ENCODE results near the gene EPOP. TPM values are rescaled to one million over a fixed set of nuclear protein-coding genes. Genes with fewer than 3 reads are reported as not detected.

EPOP gene
- total and polyA plus RNA-seq, 2 experiments from 2014 or later, result 0.37 to 0.93 TPM

DNA sequence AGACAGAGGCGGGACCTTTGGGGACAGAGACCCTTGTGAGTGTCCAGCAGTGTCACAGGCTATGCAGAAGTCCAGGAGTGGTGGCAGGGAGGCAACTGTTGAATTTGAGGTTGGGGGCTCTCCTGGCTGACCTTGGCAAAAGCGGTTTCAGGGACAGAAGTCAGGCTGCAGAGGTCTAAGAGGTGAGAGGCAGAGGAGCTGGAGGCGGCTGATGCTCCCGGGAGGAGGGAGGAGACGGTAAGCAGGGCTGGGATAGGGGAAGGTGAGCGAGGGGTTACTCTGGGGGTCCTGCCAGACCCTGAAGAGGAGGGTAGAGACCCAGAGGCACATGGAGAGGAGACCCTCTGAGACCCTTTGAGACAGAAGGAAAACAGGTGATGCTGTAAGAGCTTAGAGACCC lies 5.2 kb downstream of the EPOP start:
- H2AFZ ChIP-seq, result no peak overlapping the region

DNA sequence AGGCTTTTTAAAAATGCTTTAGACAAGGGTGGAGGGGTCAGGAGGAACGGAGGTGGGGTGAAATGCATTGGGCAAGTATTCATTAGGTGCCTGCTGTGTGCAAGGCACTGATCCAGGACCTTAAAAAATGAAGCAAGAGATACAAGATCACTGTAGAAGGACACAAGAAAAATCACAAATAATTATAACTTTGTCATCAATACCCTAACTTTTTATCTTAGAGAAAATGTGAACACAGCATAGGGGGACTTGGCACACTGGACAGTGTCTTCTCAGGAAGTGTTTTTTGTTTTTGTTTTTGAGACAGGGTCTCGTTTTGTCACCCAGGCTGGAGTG lies 7.0 kb downstream of the EPOP start:
- 28% methylated on average over 2 of the region's 2 CpGs for WGBS (ENCODE audit: low lambda C conversion rate, missing lambda C conversion rate)
- H3K27me3 ChIP-seq, result peaks cover 49% of the 10 kb centered on the region

More for the DNA sequence above, 5.2 kb downstream of the EPOP start:
- H3K4me2 ChIP-seq, result no peak overlapping the region
- no peak overlapping the region for H3K4me3 ChIP-seq
- 18% methylated on average over 4 of the region's 6 CpGs for WGBS (ENCODE audit: low lambda C conversion rate, missing lambda C conversion rate)
- TF ChIP-seq, protein P1, sequence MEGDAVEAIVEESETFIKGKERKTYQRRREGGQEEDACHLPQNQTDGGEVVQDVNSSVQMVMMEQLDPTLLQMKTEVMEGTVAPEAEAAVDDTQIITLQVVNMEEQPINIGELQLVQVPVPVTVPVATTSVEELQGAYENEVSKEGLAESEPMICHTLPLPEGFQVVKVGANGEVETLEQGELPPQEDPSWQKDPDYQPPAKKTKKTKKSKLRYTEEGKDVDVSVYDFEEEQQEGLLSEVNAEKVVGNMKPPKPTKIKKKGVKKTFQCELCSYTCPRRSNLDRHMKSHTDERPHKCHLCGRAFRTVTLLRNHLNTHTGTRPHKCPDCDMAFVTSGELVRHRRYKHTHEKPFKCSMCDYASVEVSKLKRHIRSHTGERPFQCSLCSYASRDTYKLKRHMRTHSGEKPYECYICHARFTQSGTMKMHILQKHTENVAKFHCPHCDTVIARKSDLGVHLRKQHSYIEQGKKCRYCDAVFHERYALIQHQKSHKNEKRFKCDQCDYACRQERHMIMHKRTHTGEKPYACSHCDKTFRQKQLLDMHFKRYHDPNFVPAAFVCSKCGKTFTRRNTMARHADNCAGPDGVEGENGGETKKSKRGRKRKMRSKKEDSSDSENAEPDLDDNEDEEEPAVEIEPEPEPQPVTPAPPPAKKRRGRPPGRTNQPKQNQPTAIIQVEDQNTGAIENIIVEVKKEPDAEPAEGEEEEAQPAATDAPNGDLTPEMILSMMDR (IDR thresholded peaks at IDR 0.05; ENCODE audit: poor library complexity), result no peak
- TF ChIP-seq EZH2phosphoT487 (IDR thresholded peaks at IDR 0.05; ENCODE audit: low read depth, severe bottlenecking, unreplicated experiment) (no peak), EZH2 (IDR thresholded peaks at IDR 0.05; ENCODE audit: borderline replicate concordance) (no peak)
- no peaks in the 10 kb centered on the region for H4K20me1 ChIP-seq (ENCODE audit: insufficient read depth, poor library complexity, severe bottlenecking)
- peaks cover 67% of the 10 kb centered on the region for H3K27me3 ChIP-seq
- no peaks in the 10 kb centered on the region for H3K9me2 ChIP-seq (replicated peaks; ENCODE audit: insufficient read depth)
- H3K9me3 ChIP-seq (ENCODE audit: low read depth), result no peaks in the 10 kb centered on the region
- peaks cover 10% of the 10 kb centered on the region for H3K4me1 ChIP-seq (ENCODE audit: insufficient read depth)
- H3K79me2 ChIP-seq, result no peaks in the 10 kb centered on the region
- H3K27ac ChIP-seq, result no peak overlapping the region
- no peak for DNase-seq (ENCODE audit: low spot score)
- no peaks in the 10 kb centered on the region for H3K36me3 ChIP-seq (replicated peaks; ENCODE audit: insufficient read depth, low read depth)

DNA sequence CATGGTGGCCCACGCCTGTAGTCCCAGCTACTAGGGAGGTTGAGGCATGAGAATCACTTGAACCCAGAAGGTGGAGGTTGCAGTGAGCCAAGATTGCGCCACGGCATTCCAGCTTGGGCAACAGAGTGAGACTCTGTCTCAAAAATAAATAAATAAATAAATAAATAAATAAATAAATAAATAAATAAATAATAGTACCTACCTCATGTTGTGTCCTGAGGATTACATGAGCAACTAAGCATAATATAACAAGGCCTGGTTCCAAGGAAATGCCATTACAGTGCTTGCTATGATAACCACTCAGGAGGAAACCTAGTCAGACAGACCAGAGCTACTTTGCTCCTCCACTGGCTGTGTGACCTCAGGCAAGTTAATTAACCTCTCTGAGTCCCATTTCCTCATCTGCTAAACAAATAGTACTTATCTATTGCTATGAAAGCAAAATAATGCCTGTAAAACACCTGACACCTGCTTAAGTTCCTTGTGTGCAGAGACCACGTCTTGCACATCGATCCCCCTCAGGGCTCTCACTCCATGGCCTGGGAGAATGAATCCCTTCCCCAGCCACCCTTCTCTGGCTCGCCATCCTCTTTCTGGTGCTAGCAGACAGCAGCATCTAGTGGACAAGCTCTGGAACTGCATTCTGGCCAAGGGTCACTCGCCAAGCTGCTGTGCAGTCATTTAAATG lies 7.5 kb downstream of the EPOP start:
- H3K4me1 ChIP-seq (ENCODE audit: insufficient read depth), result no peaks in the 10 kb centered on the region
- H3K9me2 ChIP-seq (replicated peaks; ENCODE audit: insufficient read depth), result no peaks in the 10 kb centered on the region
- TF ChIP-seq EZH2 (IDR thresholded peaks at IDR 0.05; ENCODE audit: borderline replicate concordance), result no peak
- TF ChIP-seq, protein P1 (IDR thresholded peaks at IDR 0.05; ENCODE audit: poor library complexity), result peak; percentile 99
- no peak for TF ChIP-seq EZH2phosphoT487 (IDR thresholded peaks at IDR 0.05; ENCODE audit: low read depth, severe bottlenecking, unreplicated experiment)
- H3K4me3 ChIP-seq, result no peak overlapping the region
- no peaks in the 10 kb centered on the region for H3K9me3 ChIP-seq (ENCODE audit: low read depth)
- WGBS (ENCODE audit: low lambda C conversion rate, missing lambda C conversion rate), result 44% methylated on average over 7 of the region's 7 CpGs
- H3K27me3 ChIP-seq, result peaks cover 44% of the 10 kb centered on the region
- no peaks in the 10 kb centered on the region for H3K79me2 ChIP-seq
- no peaks in the 10 kb centered on the region for H3K36me3 ChIP-seq (replicated peaks; ENCODE audit: insufficient read depth, low read depth)
- H3K4me2 ChIP-seq, result no peak overlapping the region
- H3K27ac ChIP-seq, result no peak overlapping the region
- H2AFZ ChIP-seq, result no peak overlapping the region
- peak; percentile 86 for DNase-seq (ENCODE audit: low spot score)
- no peaks in the 10 kb centered on the region for H4K20me1 ChIP-seq (ENCODE audit: insufficient read depth, poor library complexity, severe bottlenecking)

More for the DNA sequence above, 7.0 kb downstream of the EPOP start:
- H3K27ac ChIP-seq, result no peak overlapping the region
- H3K9me3 ChIP-seq (ENCODE audit: low read depth), result no peaks in the 10 kb centered on the region
- H3K4me2 ChIP-seq, result no peak overlapping the region
- H3K36me3 ChIP-seq (replicated peaks; ENCODE audit: insufficient read depth, low read depth), result no peaks in the 10 kb centered on the region
- no peak for DNase-seq (ENCODE audit: low spot score)
- no peak for TF ChIP-seq EZH2phosphoT487 (IDR thresholded peaks at IDR 0.05; ENCODE audit: low read depth, severe bottlenecking, unreplicated experiment)
- TF ChIP-seq, protein P1 (IDR thresholded peaks at IDR 0.05; ENCODE audit: poor library complexity), result no peak
- TF ChIP-seq EZH2 (IDR thresholded peaks at IDR 0.05; ENCODE audit: borderline replicate concordance), result no peak
- no peak overlapping the region for H2AFZ ChIP-seq
- no peaks in the 10 kb centered on the region for H4K20me1 ChIP-seq (ENCODE audit: insufficient read depth, poor library complexity, severe bottlenecking)
- no peaks in the 10 kb centered on the region for H3K4me1 ChIP-seq (ENCODE audit: insufficient read depth)
- no peak overlapping the region for H3K4me3 ChIP-seq
- no peaks in the 10 kb centered on the region for H3K79me2 ChIP-seq
- H3K9me2 ChIP-seq (replicated peaks; ENCODE audit: insufficient read depth), result no peaks in the 10 kb centered on the region
